ENCODE results near the gene PLAC8. TPM values are rescaled to one million over a fixed set of nuclear protein-coding genes. Genes with fewer than 3 reads are reported as not detected.

Gene PLAC8
- total RNA-seq = not detected in 2 replicates
- long read RNA-seq = 0 reads

- H3K4me1 Mint-ChIP-seq (ENCODE audit: unreplicated experiment) = peaks cover 5% of the 10 kb centered on the region
- no peak for DNase-seq (ENCODE audit: extremely low spot score, unreplicated experiment)
- no peaks in the 10 kb centered on the region for H3K36me3 Mint-ChIP-seq (ENCODE audit: unreplicated experiment)
- H3K27me3 Mint-ChIP-seq (ENCODE audit: unreplicated experiment) = peaks cover 6% of the 10 kb centered on the region
- TF ChIP-seq, protein P1, sequence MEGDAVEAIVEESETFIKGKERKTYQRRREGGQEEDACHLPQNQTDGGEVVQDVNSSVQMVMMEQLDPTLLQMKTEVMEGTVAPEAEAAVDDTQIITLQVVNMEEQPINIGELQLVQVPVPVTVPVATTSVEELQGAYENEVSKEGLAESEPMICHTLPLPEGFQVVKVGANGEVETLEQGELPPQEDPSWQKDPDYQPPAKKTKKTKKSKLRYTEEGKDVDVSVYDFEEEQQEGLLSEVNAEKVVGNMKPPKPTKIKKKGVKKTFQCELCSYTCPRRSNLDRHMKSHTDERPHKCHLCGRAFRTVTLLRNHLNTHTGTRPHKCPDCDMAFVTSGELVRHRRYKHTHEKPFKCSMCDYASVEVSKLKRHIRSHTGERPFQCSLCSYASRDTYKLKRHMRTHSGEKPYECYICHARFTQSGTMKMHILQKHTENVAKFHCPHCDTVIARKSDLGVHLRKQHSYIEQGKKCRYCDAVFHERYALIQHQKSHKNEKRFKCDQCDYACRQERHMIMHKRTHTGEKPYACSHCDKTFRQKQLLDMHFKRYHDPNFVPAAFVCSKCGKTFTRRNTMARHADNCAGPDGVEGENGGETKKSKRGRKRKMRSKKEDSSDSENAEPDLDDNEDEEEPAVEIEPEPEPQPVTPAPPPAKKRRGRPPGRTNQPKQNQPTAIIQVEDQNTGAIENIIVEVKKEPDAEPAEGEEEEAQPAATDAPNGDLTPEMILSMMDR (IDR thresholded peaks at IDR 0.05) = no peak
- no peak within 1 kb of the TSS for H3K27ac Mint-ChIP-seq (ENCODE audit: unreplicated experiment)
- no peaks in the 10 kb centered on the region for H3K9me3 Mint-ChIP-seq (ENCODE audit: unreplicated experiment)
- no peak within 1 kb of the TSS for H3K4me3 Mint-ChIP-seq (ENCODE audit: unreplicated experiment)
Measured at GRCh38 chr4:83114576-83114975, at the start of gene PLAC8. Gene PLAC8, minus strand, starts transcription at chr4:83114729. Its CDS starts 6,808 bp downstream, at chr4:83107921.

GRCh38 chr4:83153417-83153816 lies 38.9 kb upstream of the PLAC8 start:
- Mint-ChIP-seq H3K27ac (ENCODE audit: unreplicated experiment) (no peak overlapping the region), H3K27me3 (ENCODE audit: unreplicated experiment) (peaks cover 5% of the 10 kb centered on the region), H3K4me3 (ENCODE audit: unreplicated experiment) (no peak overlapping the region), H3K4me1 (ENCODE audit: unreplicated experiment) (peaks cover 2% of the 10 kb centered on the region), H3K36me3 (ENCODE audit: unreplicated experiment) (no peaks in the 10 kb centered on the region), H3K9me3 (ENCODE audit: unreplicated experiment) (peaks cover 6% of the 10 kb centered on the region)
- DNase-seq (ENCODE audit: extremely low spot score, unreplicated experiment) = no peak
- TF ChIP-seq, protein P1 (IDR thresholded peaks at IDR 0.05) = no peak

DNA sequence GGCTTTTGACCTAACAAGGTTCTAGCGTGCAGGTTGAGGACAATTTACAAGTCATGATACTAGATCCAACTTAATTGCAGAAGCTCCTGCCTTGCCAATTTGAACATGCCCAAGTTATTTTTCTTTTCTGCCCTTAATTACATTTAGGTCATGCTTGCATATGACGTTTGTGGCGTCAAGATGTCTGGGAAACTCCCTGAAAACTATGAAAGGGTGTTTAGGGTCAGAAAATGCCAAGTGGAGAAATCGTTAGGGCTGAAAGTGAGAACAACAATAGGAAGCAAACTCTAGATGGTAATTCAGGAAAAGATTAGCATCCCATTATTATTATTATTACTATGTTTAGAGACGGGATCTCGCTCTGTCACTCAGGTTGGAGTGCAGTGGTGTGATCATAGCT lies 38.2 kb upstream of the PLAC8 start:
- Mint-ChIP-seq H3K27ac (ENCODE audit: unreplicated experiment) (no peak overlapping the region), H3K9me3 (ENCODE audit: unreplicated experiment) (peaks cover 6% of the 10 kb centered on the region), H3K27me3 (ENCODE audit: unreplicated experiment) (peaks cover 5% of the 10 kb centered on the region), H3K4me1 (ENCODE audit: unreplicated experiment) (no peaks in the 10 kb centered on the region), H3K36me3 (ENCODE audit: unreplicated experiment) (no peaks in the 10 kb centered on the region), H3K4me3 (ENCODE audit: unreplicated experiment) (no peak overlapping the region)
- no peak for DNase-seq (ENCODE audit: extremely low spot score, unreplicated experiment)
- TF ChIP-seq, protein P1 (IDR thresholded peaks at IDR 0.05) = no peak

- TF ChIP-seq, protein P1 (IDR thresholded peaks at IDR 0.05) = no peak
- Mint-ChIP-seq H3K27ac (ENCODE audit: unreplicated experiment) (no peak overlapping the region), H3K4me3 (ENCODE audit: unreplicated experiment) (no peak overlapping the region), H3K4me1 (ENCODE audit: unreplicated experiment) (no peaks in the 10 kb centered on the region), H3K9me3 (ENCODE audit: unreplicated experiment) (peaks cover 5% of the 10 kb centered on the region), H3K27me3 (ENCODE audit: unreplicated experiment) (peaks cover 5% of the 10 kb centered on the region), H3K36me3 (ENCODE audit: unreplicated experiment) (no peaks in the 10 kb centered on the region)
- DNase-seq (ENCODE audit: extremely low spot score, unreplicated experiment) = no peak
Measured at GRCh38 chr4:83151651-83152050, 37.1 kb upstream of the PLAC8 start.

DNA sequence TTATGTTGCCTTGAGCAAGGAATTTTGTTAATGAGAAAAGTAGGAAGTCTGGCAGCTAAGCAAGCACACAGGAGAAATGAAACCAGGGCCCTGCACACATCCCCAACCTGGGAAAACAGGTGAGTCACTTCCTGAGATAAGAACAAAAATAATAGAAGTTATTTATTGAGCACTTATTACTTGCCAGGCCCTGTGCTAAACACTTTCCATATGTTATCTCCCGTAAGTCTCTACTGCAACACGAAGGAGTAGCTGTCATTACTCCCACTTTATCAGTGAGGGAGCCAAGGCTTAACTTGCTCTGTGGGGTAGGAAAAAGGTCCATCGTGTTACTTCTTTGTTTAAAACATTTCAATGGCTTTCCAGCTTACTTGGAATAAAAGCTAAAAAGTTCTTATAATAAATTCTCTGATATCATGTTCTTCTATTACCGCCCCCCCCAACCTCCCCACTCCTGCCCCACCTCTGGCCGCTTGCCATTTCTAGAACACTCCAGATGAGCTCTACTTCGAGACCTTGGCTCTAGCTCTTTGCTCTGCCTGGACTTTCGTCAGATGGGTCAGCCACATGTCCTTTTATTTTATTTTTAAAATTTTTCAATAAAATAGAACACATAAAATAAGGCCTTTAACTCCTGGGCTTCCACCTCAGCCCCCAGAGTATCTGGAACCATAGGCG lies 36.3 kb upstream of the PLAC8 start:
- Mint-ChIP-seq H3K4me3 (ENCODE audit: unreplicated experiment) (no peak overlapping the region), H3K4me1 (ENCODE audit: unreplicated experiment) (no peaks in the 10 kb centered on the region), H3K27me3 (ENCODE audit: unreplicated experiment) (peaks cover 5% of the 10 kb centered on the region), H3K36me3 (ENCODE audit: unreplicated experiment) (no peaks in the 10 kb centered on the region), H3K9me3 (ENCODE audit: unreplicated experiment) (no peaks in the 10 kb centered on the region), H3K27ac (ENCODE audit: unreplicated experiment) (no peak overlapping the region)
- TF ChIP-seq, protein P1 (IDR thresholded peaks at IDR 0.05) = no peak
- DNase-seq (ENCODE audit: extremely low spot score, unreplicated experiment) = no peak
